Fibroblast of mammary gland (primary cell): Measurements from ENCODE around the gene STK39.

Experiments
- DNase-seq: peaks from one replicate; pipeline ENCODE4 v3.0.0-alpha.2; 2010; ENCODE audit warnings: low read depth
- H3K4me3 ChIP-seq: 2 replicates; pipeline ENCODE4 v1.5.1; 2011; ENCODE audit warnings: low read depth, mild to moderate bottlenecking, low read length, moderate library complexity; ENCODE audit not compliant: control insufficient read depth
- CTCF ChIP-seq: conservative IDR thresholded peaks from 2 replicates; pipeline ENCODE4 v1.5.1; 2011; ENCODE audit warnings: low read depth, low read length, inconsistent platforms; ENCODE audit not compliant: control insufficient read depth, insufficient read depth

The STK39 gene

GRCh38 chr2:167954495-167954894, 292.9 kb downstream of the STK39 start:
- H3K4me3 ChIP-seq: no peak overlapping the region
- TF ChIP-seq CTCF: no peak
- no peak for DNase-seq

- no peak for TF ChIP-seq CTCF
- DNase-seq: no peak
These were observed 293.6 kb downstream of the STK39 start for GRCh38 chr2:167953776-167954175.

GRCh38 chr2:167950571-167950970, 296.8 kb downstream of the STK39 start:
- no peak overlapping the region for H3K4me3 ChIP-seq
- no peak for DNase-seq
- no peak for TF ChIP-seq CTCF

More at GRCh38 chr2:167953776-167954175, 293.6 kb downstream of the STK39 start:
- H3K4me3 ChIP-seq: no peak overlapping the region

- no peak overlapping the region for H3K4me3 ChIP-seq
- no peak for DNase-seq
- no peak for TF ChIP-seq CTCF
These were observed 301.0 kb downstream of the STK39 start for GRCh38 chr2:167946441-167946841.

GRCh38 chr2:167945660-167946368, 301.6 kb downstream of the STK39 start:
- DNase-seq: no peak
- TF ChIP-seq CTCF: no peak
- no peak overlapping the region for H3K4me3 ChIP-seq

- no peak overlapping the region for H3K4me3 ChIP-seq
- TF ChIP-seq CTCF: no peak
- DNase-seq: peak; percentile 42
These were observed 302.4 kb downstream of the STK39 start for GRCh38 chr2:167944825-167945659.

GRCh38 chr2:167943897-167944296, 303.5 kb downstream of the STK39 start:
- peak; percentile 10 for DNase-seq
- no peak overlapping the region for H3K4me3 ChIP-seq
- TF ChIP-seq CTCF: no peak
